ENCODE data around the gene TIGD1. TPM values are rescaled to one million over a fixed set of nuclear protein-coding genes. Genes with fewer than 3 reads are reported as not detected.
"Not testable (repeated sequence)": the region's sequence is repeated elsewhere in the genome, so short reads cannot be mapped to it uniquely, and the experiment has no call there.

TIGD1 gene
- total RNA-seq, 1 experiment from 2014 or later: 5.0 TPM

GRCh38 chr2:232540441-232541041 is 9.8 kb downstream of the TIGD1 start:
- peaks cover 5% of the 10 kb centered on the region; the same call in 1 of the 2 replicates for H3K9me3 ChIP-seq (replicated peaks)
- no peak overlapping the region for H3K27ac ChIP-seq
- H3K36me3 ChIP-seq: no peaks in the 10 kb centered on the region; the same call in 1 of the 2 replicates
- H3K27me3 ChIP-seq (replicated peaks): no peaks in the 10 kb centered on the region
- no peak for DNase-seq (ENCODE audit: low read depth in 1 of 2, low spot score in 2 of 2)
- no peak overlapping the region for H3K4me3 ChIP-seq
- H3K4me1 ChIP-seq (replicated peaks): no peaks in the 10 kb centered on the region

- DNase-seq (ENCODE audit: low read depth in 1 of 2, low spot score in 2 of 2): no peak
- H3K4me3 ChIP-seq: no peak within 1 kb of the TSS
- H3K4me1 ChIP-seq (replicated peaks): no peaks in the 10 kb centered on the region
- H3K36me3 ChIP-seq: no peaks in the 10 kb centered on the region
- H3K27ac ChIP-seq: no peak within 1 kb of the TSS
- H3K9me3 ChIP-seq (replicated peaks): peaks cover 5% of the 10 kb centered on the region; the same call in 1 of the 2 replicates
- H3K27me3 ChIP-seq (replicated peaks): no peaks in the 10 kb centered on the region
Observed at GRCh38 chr2:232539298-232540231, 10.8 kb downstream of the TIGD1 start, which contains the start of gene CHRNG. Gene CHRNG (plus strand): TSS chr2:232539692. CDS start chr2:232539748, 56 bp downstream.

- no peaks in the 10 kb centered on the region for H3K4me1 ChIP-seq (replicated peaks)
- no peak overlapping the region for H3K4me3 ChIP-seq
- no peaks in the 10 kb centered on the region for H3K36me3 ChIP-seq
- H3K27ac ChIP-seq: no peak overlapping the region
- H3K9me3 ChIP-seq (replicated peaks): peaks cover 5% of the 10 kb centered on the region; the same call in 1 of the 2 replicates
- DNase-seq (ENCODE audit: low read depth in 1 of 2, low spot score in 2 of 2): no peak
- H3K27me3 ChIP-seq (replicated peaks): no peaks in the 10 kb centered on the region
Observed at GRCh38 chr2:232538671-232539070, 11.7 kb downstream of the TIGD1 start.

- H3K27me3 ChIP-seq (replicated peaks): no peaks in the 10 kb centered on the region
- H3K4me3 ChIP-seq: no peak overlapping the region
- peaks cover 5% of the 10 kb centered on the region; the same call in 1 of the 2 replicates for H3K9me3 ChIP-seq (replicated peaks)
- no peaks in the 10 kb centered on the region for H3K36me3 ChIP-seq
- H3K4me1 ChIP-seq (replicated peaks): no peaks in the 10 kb centered on the region
- no peak for DNase-seq (ENCODE audit: low read depth in 1 of 2, low spot score in 2 of 2)
- no peak overlapping the region for H3K27ac ChIP-seq
Observed at GRCh38 chr2:232537499-232537898, 12.9 kb downstream of the TIGD1 start.

GRCh38 chr2:232537079-232537478 is 13.3 kb downstream of the TIGD1 start:
- no peaks in the 10 kb centered on the region for H3K4me1 ChIP-seq (replicated peaks)
- H3K27me3 ChIP-seq (replicated peaks): no peaks in the 10 kb centered on the region
- no peak overlapping the region for H3K27ac ChIP-seq
- no peak overlapping the region for H3K4me3 ChIP-seq
- H3K36me3 ChIP-seq: no peaks in the 10 kb centered on the region
- DNase-seq (ENCODE audit: low read depth in 1 of 2, low spot score in 2 of 2): no peak
- peaks cover 5% of the 10 kb centered on the region; the same call in 1 of the 2 replicates for H3K9me3 ChIP-seq (replicated peaks)

GRCh38 chr2:232535761-232536530 is 14.4 kb downstream of the TIGD1 start:
- no peaks in the 10 kb centered on the region for H3K4me1 ChIP-seq (replicated peaks)
- H3K36me3 ChIP-seq: no peaks in the 10 kb centered on the region
- no peak overlapping the region for H3K27ac ChIP-seq
- no peaks in the 10 kb centered on the region for H3K27me3 ChIP-seq (replicated peaks)
- no peak overlapping the region for H3K4me3 ChIP-seq
- H3K9me3 ChIP-seq (replicated peaks): peaks cover 5% of the 10 kb centered on the region; the same call in 1 of the 2 replicates
- no peak for DNase-seq (ENCODE audit: low read depth in 1 of 2, low spot score in 2 of 2)

GRCh38 chr2:232534940-232535651 is 15.3 kb downstream of the TIGD1 start:
- Histone ChIP-seq H3K4me3 (no peak overlapping the region), H3K4me1 (replicated peaks) (no peaks in the 10 kb centered on the region), H3K27me3 (replicated peaks) (no peaks in the 10 kb centered on the region), H3K36me3 (no peaks in the 10 kb centered on the region), H3K9me3 (replicated peaks) (peaks cover 5% of the 10 kb centered on the region; the same call in 1 of the 2 replicates), H3K27ac (no peak overlapping the region)
- DNase-seq (ENCODE audit: low read depth in 1 of 2, low spot score in 2 of 2): no peak

- no peak for DNase-seq (ENCODE audit: low read depth in 1 of 2, low spot score in 2 of 2)
Observed at GRCh38 chr2:232533944-232534710, 16.2 kb downstream of the TIGD1 start.

GRCh38 chr2:232532821-232533220 is 17.5 kb downstream of the TIGD1 start:
- not testable (repeated sequence) for DNase-seq (ENCODE audit: low read depth in 1 of 2, low spot score in 2 of 2); H3K27ac ChIP-seq; H3K27me3 ChIP-seq (replicated peaks); H3K4me1 ChIP-seq (replicated peaks); H3K9me3 ChIP-seq (replicated peaks); H3K36me3 ChIP-seq; H3K4me3 ChIP-seq

More at GRCh38 chr2:232533944-232534710, 16.2 kb downstream of the TIGD1 start:
- Histone ChIP-seq H3K4me1 (replicated peaks) (no peaks in the 10 kb centered on the region), H3K4me3 (no peak overlapping the region), H3K36me3 (no peaks in the 10 kb centered on the region), H3K27me3 (replicated peaks) (peaks cover 5% of the 10 kb centered on the region; the same call in 1 of the 2 replicates), H3K9me3 (replicated peaks) (peaks cover 5% of the 10 kb centered on the region; the same call in 1 of the 2 replicates), H3K27ac (no peak overlapping the region)

GRCh38 chr2:232532419-232532818 is 17.9 kb downstream of the TIGD1 start:
- H3K27ac ChIP-seq: no peak overlapping the region
- peaks cover 7% of the 10 kb centered on the region; the same call in 1 of the 2 replicates for H3K27me3 ChIP-seq (replicated peaks)
- H3K9me3 ChIP-seq (replicated peaks): peaks cover 5% of the 10 kb centered on the region; the same call in 1 of the 2 replicates
- H3K4me3 ChIP-seq: no peak overlapping the region
- DNase-seq (ENCODE audit: low read depth in 1 of 2, low spot score in 2 of 2): no peak
- no peaks in the 10 kb centered on the region for H3K4me1 ChIP-seq (replicated peaks)
- H3K36me3 ChIP-seq: no peaks in the 10 kb centered on the region

GRCh38 chr2:232530626-232531260 is 19.6 kb downstream of the TIGD1 start:
- DNase-seq (ENCODE audit: low read depth in 1 of 2, low spot score in 2 of 2): no peak
- peaks cover 7% of the 10 kb centered on the region; the same call in 1 of the 2 replicates for H3K27me3 ChIP-seq (replicated peaks)
- no peak overlapping the region for H3K4me3 ChIP-seq
- no peaks in the 10 kb centered on the region for H3K4me1 ChIP-seq (replicated peaks)
- H3K9me3 ChIP-seq (replicated peaks): no peaks in the 10 kb centered on the region; the same call in 1 of the 2 replicates
- no peak overlapping the region for H3K27ac ChIP-seq
- no peaks in the 10 kb centered on the region for H3K36me3 ChIP-seq

Measured in SJSA1 (cell line).